Measurements from ENCODE around the gene GHRHR. TPM values are rescaled to one million over a fixed set of nuclear protein-coding genes. Genes with fewer than 3 reads are reported as not detected.

Gene GHRHR
- total and polyA plus RNA-seq, 8 donors: 0.31 to 0.51 (median 0.48) TPM; not detected in 5

- Histone ChIP-seq H3K27ac (no peak overlapping the region), H3K27me3 (no peaks in the 10 kb centered on the region), H3K9me3 (no peaks in the 10 kb centered on the region), H3K36me3 (no peaks in the 10 kb centered on the region), H3K4me3 (no peak overlapping the region), H3K4me1 (no peaks in the 10 kb centered on the region)
- TF ChIP-seq CTCF (IDR thresholded peaks at IDR 0.05): no peak
- ATAC-seq (no peak), DNase-seq (no peak)
- intact Hi-C loops (cut with DNase I): no loop called here
These were observed 30.7 kb downstream of the GHRHR start for GRCh38 chr7:30994206-30995100.

GRCh38 chr7:30995536-30995935 is 31.8 kb downstream of the GHRHR start:
- ATAC-seq: no peak

GRCh38 chr7:30996256-30996655 is 32.5 kb downstream of the GHRHR start:
- Histone ChIP-seq H3K4me1 (no peaks in the 10 kb centered on the region), H3K27ac (no peak overlapping the region), H3K4me3 (no peak overlapping the region), H3K9me3 (no peaks in the 10 kb centered on the region), H3K36me3 (no peaks in the 10 kb centered on the region), H3K27me3 (no peaks in the 10 kb centered on the region)
- intact Hi-C loops (cut with DNase I): no loop called here
- TF ChIP-seq CTCF (IDR thresholded peaks at IDR 0.05): no peak
- DNase-seq (peak in 1 of 4 donors; percentile 26), ATAC-seq (peak; percentile 58)

More at GRCh38 chr7:30995536-30995935, 31.8 kb downstream of the GHRHR start:
- TF ChIP-seq CTCF (IDR thresholded peaks at IDR 0.05): no peak
- no peak overlapping the region for H3K4me3 ChIP-seq
- H3K27me3 ChIP-seq: no peaks in the 10 kb centered on the region
- DNase-seq: no peak
- no peaks in the 10 kb centered on the region for H3K4me1 ChIP-seq
- H3K27ac ChIP-seq: no peak overlapping the region
- no peaks in the 10 kb centered on the region for H3K36me3 ChIP-seq
- no peaks in the 10 kb centered on the region for H3K9me3 ChIP-seq
- intact Hi-C loops (cut with DNase I): no loop called here

- DNase-seq: no peak
- no peak for ATAC-seq
- H3K27ac ChIP-seq: no peak overlapping the region
- H3K36me3 ChIP-seq: no peaks in the 10 kb centered on the region
- no peaks in the 10 kb centered on the region for H3K9me3 ChIP-seq
- TF ChIP-seq CTCF (IDR thresholded peaks at IDR 0.05): no peak
- intact Hi-C loops (cut with DNase I): no loop called here
- no peaks in the 10 kb centered on the region for H3K27me3 ChIP-seq
- H3K4me1 ChIP-seq: no peaks in the 10 kb centered on the region
- H3K4me3 ChIP-seq: no peak overlapping the region
These were observed 33.1 kb downstream of the GHRHR start for GRCh38 chr7:30996883-30997282.

- Histone ChIP-seq H3K27ac (no peak overlapping the region), H3K4me3 (no peak overlapping the region), H3K36me3 (no peaks in the 10 kb centered on the region), H3K4me1 (no peaks in the 10 kb centered on the region), H3K9me3 (no peaks in the 10 kb centered on the region), H3K27me3 (no peaks in the 10 kb centered on the region)
- no peak for TF ChIP-seq CTCF (IDR thresholded peaks at IDR 0.05)
- DNase-seq (no peak), ATAC-seq (no peak)
- intact Hi-C loops (cut with DNase I): no loop called here
These were observed 33.6 kb downstream of the GHRHR start for GRCh38 chr7:30997316-30997715.
